HCT116 (cell line): Measurements from ENCODE around the gene ZNF470.
A peak's percentile ranks its signal among the peaks of the same experiment; 100 is the strongest.

Experiments
- ELF1 ChIP-seq: IDR thresholded peaks from 2 replicates; pipeline ENCODE4 v1.6.1; 2012; ENCODE audit warnings: low read depth, borderline replicate concordance
- EZH2 ChIP-seq: fragments of 200-600 bp; sonication (generic); IDR thresholded peaks from 2 replicates; pipeline ENCODE4 v1.6.1; 2017; ENCODE audit warnings: antibody characterized with exemption, mixed run types
- EZH2phosphoT487 ChIP-seq: fragments of 200-600 bp; IDR thresholded peaks from 2 replicates; pipeline ENCODE4 v1.6.1; 2018; ENCODE audit warnings: antibody characterized with exemption, borderline replicate concordance
- POLR2A ChIP-seq: IDR thresholded peaks from 2 replicates; pipeline ENCODE4 v1.7.0; 2011; ENCODE audit warnings: borderline replicate concordance; ENCODE audit not compliant: insufficient read depth, insufficient read length; ENCODE audit errors: extremely low read depth
- POLR2AphosphoS5 ChIP-seq: IDR thresholded peaks from 2 replicates; pipeline ENCODE4 v1.6.1; 2011; ENCODE audit warnings: mild to moderate bottlenecking, low read depth, low read length, moderate library complexity
- RAD21 ChIP-seq: IDR thresholded peaks from 2 replicates; pipeline ENCODE4 v1.6.1; 2012; ENCODE audit warnings: low read depth, mild to moderate bottlenecking
- SRF ChIP-seq: IDR thresholded peaks from 2 replicates; pipeline ENCODE4 v1.6.1; 2012; ENCODE audit warnings: low read depth
- TCF7L2 ChIP-seq: IDR thresholded peaks from 2 replicates; pipeline ENCODE4 v1.7.0; 2011; ENCODE audit warnings: borderline replicate concordance, inconsistent platforms; ENCODE audit not compliant: insufficient read depth, insufficient read length; ENCODE audit errors: extremely low read depth
- YY1 ChIP-seq: IDR thresholded peaks from 2 replicates; pipeline ENCODE4 v1.6.1; 2011; ENCODE audit warnings: low read length, low read depth, moderate library complexity, mild to moderate bottlenecking; ENCODE audit not compliant: insufficient replicate concordance; ENCODE audit errors: extremely low read depth
- ZFX ChIP-seq: fragments of 450-650 bp; IDR thresholded peaks from 2 replicates; pipeline ENCODE4 v1.6.1; 2017
- ZNF274 ChIP-seq: fragments of 200-500 bp; sonication (Bioruptor generic); IDR thresholded peaks from 2 replicates; pipeline ENCODE4 v1.6.1; 2014; ENCODE audit warnings: mild to moderate bottlenecking, low read depth, low read length, inconsistent platforms
- TF ChIP-seq, protein P1 (sequence below), 3 experiments: fragments of 200-600 bp in 1 of 3; sonication (generic) in 1 of 3; IDR thresholded peaks in 2 of 3; conservative IDR thresholded peaks in 1 of 3; 2 replicates each; pipeline ENCODE4 v1.5.1; 2012 to 2017; ENCODE audit warnings: low read depth in 2 of 3, low read length in 2 of 3, antibody characterized with exemption in 1 of 3, borderline replicate concordance in 1 of 3, control low read depth in 1 of 3, mild to moderate bottlenecking in 1 of 3, mixed read lengths in 1 of 3, mixed run types in 1 of 3, moderate library complexity in 1 of 3; ENCODE audit not compliant: insufficient read depth in 1 of 3
- TF ChIP-seq, protein P2 (sequence below): IDR thresholded peaks from 2 replicates; pipeline ENCODE4 v1.6.1; 2012
- TF ChIP-seq, protein P3 (sequence below): IDR thresholded peaks from 2 replicates; pipeline ENCODE4 v1.6.1; 2012; ENCODE audit warnings: low read depth

DNA sequence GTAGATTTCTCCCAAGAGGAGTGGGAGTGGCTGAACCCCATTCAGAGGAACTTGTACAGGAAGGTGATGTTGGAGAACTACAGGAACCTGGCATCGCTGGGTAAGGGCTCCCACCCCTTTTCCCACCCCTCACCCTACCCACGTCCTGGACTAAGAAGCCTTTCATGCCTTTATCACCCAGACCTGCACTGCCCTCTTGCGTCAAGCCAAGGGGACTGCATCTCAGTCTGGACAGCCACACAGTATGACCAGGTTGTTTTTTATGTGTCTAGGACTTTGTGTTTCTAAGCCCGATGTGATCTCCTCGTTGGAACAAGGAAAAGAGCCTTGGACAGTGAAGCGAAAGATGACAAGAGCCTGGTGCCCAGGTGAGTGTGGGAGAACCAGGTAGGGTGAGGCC lies 19.7 kb upstream of the ZNF470 start:
- TF ChIP-seq, protein P1, sequence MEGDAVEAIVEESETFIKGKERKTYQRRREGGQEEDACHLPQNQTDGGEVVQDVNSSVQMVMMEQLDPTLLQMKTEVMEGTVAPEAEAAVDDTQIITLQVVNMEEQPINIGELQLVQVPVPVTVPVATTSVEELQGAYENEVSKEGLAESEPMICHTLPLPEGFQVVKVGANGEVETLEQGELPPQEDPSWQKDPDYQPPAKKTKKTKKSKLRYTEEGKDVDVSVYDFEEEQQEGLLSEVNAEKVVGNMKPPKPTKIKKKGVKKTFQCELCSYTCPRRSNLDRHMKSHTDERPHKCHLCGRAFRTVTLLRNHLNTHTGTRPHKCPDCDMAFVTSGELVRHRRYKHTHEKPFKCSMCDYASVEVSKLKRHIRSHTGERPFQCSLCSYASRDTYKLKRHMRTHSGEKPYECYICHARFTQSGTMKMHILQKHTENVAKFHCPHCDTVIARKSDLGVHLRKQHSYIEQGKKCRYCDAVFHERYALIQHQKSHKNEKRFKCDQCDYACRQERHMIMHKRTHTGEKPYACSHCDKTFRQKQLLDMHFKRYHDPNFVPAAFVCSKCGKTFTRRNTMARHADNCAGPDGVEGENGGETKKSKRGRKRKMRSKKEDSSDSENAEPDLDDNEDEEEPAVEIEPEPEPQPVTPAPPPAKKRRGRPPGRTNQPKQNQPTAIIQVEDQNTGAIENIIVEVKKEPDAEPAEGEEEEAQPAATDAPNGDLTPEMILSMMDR (IDR thresholded peaks at IDR 0.05 in 2 of 3, conservative IDR thresholded peaks at IDR 0.05 in 1 of 3; ENCODE audit: borderline replicate concordance in 1 of 3, insufficient read depth in 1 of 3, low read depth in 2 of 3, low read length in 2 of 3), result no peak; a peak in 1 of 6 replicates
- no peak for TF ChIP-seq EZH2phosphoT487
- TF ChIP-seq ZFX, result no peak
- no peak for TF ChIP-seq POLR2A
- TF ChIP-seq, protein P2, sequence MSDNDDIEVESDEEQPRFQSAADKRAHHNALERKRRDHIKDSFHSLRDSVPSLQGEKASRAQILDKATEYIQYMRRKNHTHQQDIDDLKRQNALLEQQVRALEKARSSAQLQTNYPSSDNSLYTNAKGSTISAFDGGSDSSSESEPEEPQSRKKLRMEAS, result no peak
- no peak for TF ChIP-seq SRF
- TF ChIP-seq ZNF274, result no peak
- TF ChIP-seq, protein P3, sequence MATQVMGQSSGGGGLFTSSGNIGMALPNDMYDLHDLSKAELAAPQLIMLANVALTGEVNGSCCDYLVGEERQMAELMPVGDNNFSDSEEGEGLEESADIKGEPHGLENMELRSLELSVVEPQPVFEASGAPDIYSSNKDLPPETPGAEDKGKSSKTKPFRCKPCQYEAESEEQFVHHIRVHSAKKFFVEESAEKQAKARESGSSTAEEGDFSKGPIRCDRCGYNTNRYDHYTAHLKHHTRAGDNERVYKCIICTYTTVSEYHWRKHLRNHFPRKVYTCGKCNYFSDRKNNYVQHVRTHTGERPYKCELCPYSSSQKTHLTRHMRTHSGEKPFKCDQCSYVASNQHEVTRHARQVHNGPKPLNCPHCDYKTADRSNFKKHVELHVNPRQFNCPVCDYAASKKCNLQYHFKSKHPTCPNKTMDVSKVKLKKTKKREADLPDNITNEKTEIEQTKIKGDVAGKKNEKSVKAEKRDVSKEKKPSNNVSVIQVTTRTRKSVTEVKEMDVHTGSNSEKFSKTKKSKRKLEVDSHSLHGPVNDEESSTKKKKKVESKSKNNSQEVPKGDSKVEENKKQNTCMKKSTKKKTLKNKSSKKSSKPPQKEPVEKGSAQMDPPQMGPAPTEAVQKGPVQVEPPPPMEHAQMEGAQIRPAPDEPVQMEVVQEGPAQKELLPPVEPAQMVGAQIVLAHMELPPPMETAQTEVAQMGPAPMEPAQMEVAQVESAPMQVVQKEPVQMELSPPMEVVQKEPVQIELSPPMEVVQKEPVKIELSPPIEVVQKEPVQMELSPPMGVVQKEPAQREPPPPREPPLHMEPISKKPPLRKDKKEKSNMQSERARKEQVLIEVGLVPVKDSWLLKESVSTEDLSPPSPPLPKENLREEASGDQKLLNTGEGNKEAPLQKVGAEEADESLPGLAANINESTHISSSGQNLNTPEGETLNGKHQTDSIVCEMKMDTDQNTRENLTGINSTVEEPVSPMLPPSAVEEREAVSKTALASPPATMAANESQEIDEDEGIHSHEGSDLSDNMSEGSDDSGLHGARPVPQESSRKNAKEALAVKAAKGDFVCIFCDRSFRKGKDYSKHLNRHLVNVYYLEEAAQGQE, result no peak
- TF ChIP-seq POLR2AphosphoS5, result no peak
- no peak for TF ChIP-seq ELF1
- TF ChIP-seq RAD21, result peak; percentile 14; the same call in 1 of the 2 replicates
- TF ChIP-seq YY1, result no peak
- TF ChIP-seq TCF7L2, result no peak
- no peak for TF ChIP-seq EZH2
